CD8-positive, alpha-beta memory T cell (primary cell): ENCODE data around the gene POLQ. TPM values are rescaled to one million over a fixed set of nuclear protein-coding genes. Genes with fewer than 3 reads are reported as not detected.
"Not testable (repeated sequence)": the region's sequence is repeated elsewhere in the genome, so short reads cannot be mapped to it uniquely, and the experiment has no call there.

Experiments used
- CTCF ChIA-PET: fragments of 350-600 bp; sonication (Branson Sonifier 250); formaldehyde crosslinking; loops from one replicate; lab custom pipeline; 2021; ENCODE audit warnings: antibody characterized with exemption; lab: Charles Lee
- POLR2A ChIA-PET: fragments of 350-600 bp; sonication (Branson Sonifier 250); formaldehyde crosslinking; loops from one replicate; lab custom pipeline; 2021; ENCODE audit warnings: antibody characterized with exemption; lab: Charles Lee
- DNase-seq, 5 donors: peaks; one replicate each; pipeline versions ENCODE4 v3.0.0 to v3.0.0-alpha.2; 2020 to 2022; ENCODE audit warnings: mixed read lengths in 1 of 5
- H3K27ac ChIP-seq: one replicate; pipeline ENCODE4 v1.7.0; 2013; ENCODE audit warnings: low read depth, mild to moderate bottlenecking, low read length, moderate library complexity
- H3K27me3 ChIP-seq: 2 replicates; pipeline ENCODE4 v1.7.0; 2013; ENCODE audit warnings: low read length, mild to moderate bottlenecking; ENCODE audit not compliant: insufficient read depth, poor library complexity, severe bottlenecking
- H3K36me3 ChIP-seq: 2 replicates; pipeline ENCODE4 v1.7.0; 2013; ENCODE audit warnings: mild to moderate bottlenecking, low read length, moderate library complexity; ENCODE audit not compliant: insufficient read depth
- H3K4me1 ChIP-seq: 2 replicates; pipeline ENCODE4 v1.7.0; 2013; ENCODE audit warnings: mild to moderate bottlenecking, low read length, moderate library complexity; ENCODE audit not compliant: insufficient read depth
- H3K4me3 ChIP-seq: 2 replicates; pipeline ENCODE4 v1.7.0; 2013; ENCODE audit warnings: mild to moderate bottlenecking, low read length
- H3K9me3 ChIP-seq: 2 replicates; pipeline ENCODE4 v1.7.0; 2013; ENCODE audit warnings: mild to moderate bottlenecking, low read length
- H3K27ac Mint-ChIP-seq, 8 donors: one replicate each; pipeline ENCODE4 v1.8.0; 2020 to 2021; ENCODE audit warnings: mixed read lengths in 8 of 8, mild to moderate bottlenecking in 6 of 8, inconsistent platforms in 3 of 8, moderate library complexity in 3 of 8
- H3K27me3 Mint-ChIP-seq, 2 donors: one replicate each; pipeline ENCODE4 v1.8.0; 2020 to 2021; ENCODE audit warnings: mixed read lengths in 2 of 2, mild to moderate bottlenecking in 1 of 2, moderate library complexity in 1 of 2
- H3K36me3 Mint-ChIP-seq, 3 donors: one replicate each; pipeline ENCODE4 v1.8.0; 2020 to 2021; ENCODE audit warnings: mixed read lengths in 3 of 3, inconsistent platforms in 1 of 3, mild to moderate bottlenecking in 1 of 3
- H3K4me1 Mint-ChIP-seq, 3 donors: one replicate each; pipeline ENCODE4 v1.8.0; 2020 to 2021; ENCODE audit warnings: mixed read lengths in 3 of 3, inconsistent platforms in 1 of 3, mild to moderate bottlenecking in 1 of 3
- H3K4me3 Mint-ChIP-seq, 7 donors: one replicate each; pipeline ENCODE4 v1.8.0; 2020 to 2021; ENCODE audit warnings: mixed read lengths in 7 of 7, mild to moderate bottlenecking in 6 of 7, moderate library complexity in 4 of 7, inconsistent platforms in 2 of 7
- H3K9me3 Mint-ChIP-seq, 5 donors: one replicate each; pipeline ENCODE4 v1.8.0; 2020 to 2022; ENCODE audit warnings: mixed read lengths in 5 of 5, mild to moderate bottlenecking in 3 of 5, moderate library complexity in 2 of 5, inconsistent platforms in 1 of 5
- polyA plus RNA-seq: library from polyadenylated mRNA; unstranded; fragments of 300-500 nt; fragmentation: Illumina TruSeq; gene quantifications from one replicate; pipeline ENCODE4 v1.2.3, GENCODE V29; 2021
- total RNA-seq, 2 experiments: library from RNA; stranded (reverse); gene quantifications; one replicate each; pipeline ENCODE4 v1.2.3, GENCODE V29; 2021

POLQ gene
- total and polyA plus RNA-seq, 3 experiments from 2014 or later, result 0.05 to 12.4 (median 12.4) TPM

DNA sequence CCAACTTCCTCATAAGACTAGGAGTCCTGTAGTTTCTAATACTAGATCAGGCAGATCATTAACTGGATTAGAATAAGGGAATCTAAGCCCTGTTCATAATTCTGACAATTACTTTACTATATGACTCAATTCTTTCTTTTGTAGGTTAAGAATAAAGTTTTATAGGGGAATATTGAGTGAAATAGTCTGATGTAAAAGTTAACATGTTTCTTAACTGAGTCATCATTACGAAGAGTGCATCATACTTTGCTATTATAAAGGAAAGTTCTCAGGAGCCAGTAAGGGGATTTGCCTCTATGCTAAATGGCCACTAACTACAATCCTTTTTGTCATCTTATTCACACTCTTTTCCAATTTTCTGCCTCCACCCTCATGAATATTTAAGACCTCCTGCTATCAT lies 63.1 kb downstream of the POLQ start:
- H3K4me1 ChIP-seq, result no peaks in the 10 kb centered on the region
- Mint-ChIP-seq H3K27ac (no peak overlapping the region), H3K4me1 (no peaks in the 10 kb centered on the region), H3K4me3 (no peak overlapping the region), H3K27me3 (no peaks in the 10 kb centered on the region), H3K36me3 (no peaks in the 10 kb centered on the region), H3K9me3 (no peaks in the 10 kb centered on the region)
- DNase-seq, result no peak
- no peaks in the 10 kb centered on the region for H3K27me3 ChIP-seq
- no peak overlapping the region for H3K4me3 ChIP-seq
- POLR2A ChIA-PET, result no interaction called here
- no peaks in the 10 kb centered on the region for H3K9me3 ChIP-seq
- H3K27ac ChIP-seq, result no peak overlapping the region
- CTCF ChIA-PET, result no interaction called here
- no peaks in the 10 kb centered on the region for H3K36me3 ChIP-seq

DNA sequence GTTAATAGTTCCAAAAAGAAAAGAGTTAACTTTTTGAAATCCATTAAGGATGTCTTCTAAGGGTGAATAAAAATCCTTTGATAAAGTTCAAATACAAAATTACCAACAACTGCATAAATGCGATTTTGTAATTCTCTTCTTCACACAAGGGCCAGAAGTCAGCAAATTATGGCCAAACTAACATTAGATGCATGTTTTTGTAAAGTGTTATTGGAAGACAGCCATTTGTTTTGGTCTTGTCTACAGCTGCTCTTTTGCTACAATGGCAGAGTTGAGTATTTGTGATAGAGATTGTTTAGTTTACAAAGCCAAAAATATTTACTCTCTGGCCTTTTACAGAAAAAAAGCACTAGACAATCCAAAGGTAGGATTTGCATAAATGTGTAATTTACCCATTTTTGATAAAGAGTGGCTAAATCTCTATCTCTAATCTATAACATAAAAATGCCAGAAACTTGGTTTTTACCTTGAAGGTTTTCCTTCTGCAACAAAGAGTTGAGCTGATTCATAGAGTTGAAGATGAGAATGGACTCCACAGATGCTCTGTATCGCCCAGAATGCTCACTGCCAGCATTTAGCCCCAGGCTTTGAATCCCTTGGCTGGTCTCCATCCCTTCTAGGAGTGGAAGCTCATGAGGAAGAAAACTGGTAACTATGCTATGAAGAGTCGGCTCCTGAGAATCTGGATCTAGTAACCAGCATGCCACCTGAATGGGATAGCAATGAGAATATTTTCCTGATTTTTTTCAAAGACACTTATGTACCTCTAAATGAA lies 64.5 kb downstream of the POLQ start:
- POLR2A ChIA-PET, result no interaction called here
- Mint-ChIP-seq H3K4me1 (no peaks in the 10 kb centered on the region), H3K9me3 (no peaks in the 10 kb centered on the region), H3K27ac (no peak overlapping the region), H3K4me3 (no peak overlapping the region), H3K36me3 (no peaks in the 10 kb centered on the region), H3K27me3 (no peaks in the 10 kb centered on the region)
- no peak for DNase-seq
- no peaks in the 10 kb centered on the region for H3K9me3 ChIP-seq
- H3K36me3 ChIP-seq, result no peaks in the 10 kb centered on the region
- no peaks in the 10 kb centered on the region for H3K27me3 ChIP-seq
- H3K4me1 ChIP-seq, result no peaks in the 10 kb centered on the region
- no peak overlapping the region for H3K4me3 ChIP-seq
- CTCF ChIA-PET, result no interaction called here
- H3K27ac ChIP-seq, result no peak overlapping the region

- no peaks in the 10 kb centered on the region for H3K4me1 Mint-ChIP-seq
- H3K36me3 ChIP-seq, result no peaks in the 10 kb centered on the region
- H3K36me3 Mint-ChIP-seq, result no peaks in the 10 kb centered on the region
These were observed 68.2 kb downstream of the POLQ start for GRCh38 chr3:121477589-121477988.

DNA sequence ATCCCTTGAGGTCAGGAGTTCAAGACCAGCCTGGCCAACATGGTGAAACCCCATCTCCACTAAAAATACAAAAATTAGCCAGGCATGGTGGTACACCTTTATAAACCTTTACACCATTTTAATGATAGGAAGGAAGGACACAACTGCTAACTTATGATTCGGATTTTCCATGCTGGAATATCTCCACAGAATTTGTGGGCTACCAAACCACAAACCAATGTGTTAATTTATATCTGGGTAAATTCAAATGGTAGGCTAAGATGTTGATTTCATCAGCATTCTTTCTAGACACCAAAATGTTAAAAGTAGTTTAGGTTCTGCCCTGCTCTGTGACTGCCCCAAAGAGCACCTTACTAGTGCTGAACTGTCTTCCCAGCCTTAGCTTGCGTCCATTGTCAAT lies 72.8 kb downstream of the POLQ start:
- H3K9me3 Mint-ChIP-seq, result no peaks in the 10 kb centered on the region
- Histone ChIP-seq H3K27me3 (no peaks in the 10 kb centered on the region), H3K4me1 (no peaks in the 10 kb centered on the region), H3K36me3 (no peaks in the 10 kb centered on the region), H3K9me3 (no peaks in the 10 kb centered on the region), H3K4me3 (no peak overlapping the region), H3K27ac (no peak overlapping the region)
- no peaks in the 10 kb centered on the region for H3K4me1 Mint-ChIP-seq
- no peaks in the 10 kb centered on the region for H3K36me3 Mint-ChIP-seq
- CTCF ChIA-PET, result no interaction called here
- POLR2A ChIA-PET, result no interaction called here
- no peak for DNase-seq
- H3K27ac Mint-ChIP-seq, result peak overlapping the region in 2 of 8 donors; percentile 20 to 56
- no peak overlapping the region for H3K4me3 Mint-ChIP-seq
- no peaks in the 10 kb centered on the region for H3K27me3 Mint-ChIP-seq

More at GRCh38 chr3:121477589-121477988, 68.2 kb downstream of the POLQ start:
- no peak overlapping the region for H3K4me3 ChIP-seq
- DNase-seq, result no peak
- H3K27ac ChIP-seq, result no peak overlapping the region
- H3K9me3 ChIP-seq, result no peaks in the 10 kb centered on the region
- POLR2A ChIA-PET, result no interaction called here
- no peak overlapping the region for H3K4me3 Mint-ChIP-seq
- H3K4me1 ChIP-seq, result no peaks in the 10 kb centered on the region
- no peaks in the 10 kb centered on the region for H3K27me3 ChIP-seq
- CTCF ChIA-PET, result no interaction called here
- H3K27me3 Mint-ChIP-seq, result no peaks in the 10 kb centered on the region
- no peaks in the 10 kb centered on the region for H3K9me3 Mint-ChIP-seq
- H3K27ac Mint-ChIP-seq, result no peak overlapping the region

DNA sequence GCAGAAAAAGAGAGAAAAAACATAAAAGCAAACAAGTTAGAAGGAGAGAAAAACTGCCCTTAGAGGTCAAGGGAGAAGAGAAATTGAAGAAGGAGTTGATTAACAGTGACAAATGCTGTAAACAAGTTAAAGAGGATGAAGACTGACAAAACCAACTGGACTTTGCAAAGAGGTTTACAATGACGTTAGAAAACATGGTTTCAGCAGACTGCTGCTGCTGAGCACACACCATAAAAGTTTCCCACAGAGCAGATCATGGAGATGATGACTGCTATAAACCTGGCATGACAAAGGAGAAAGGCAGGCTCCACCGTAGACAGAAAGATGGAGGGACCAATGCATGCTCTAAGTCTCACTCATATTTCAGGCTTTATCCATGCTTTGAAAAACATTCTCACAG lies 78.7 kb downstream of the POLQ start:
- CTCF ChIA-PET, result no interaction called here
- Mint-ChIP-seq H3K27me3 (no peaks in the 10 kb centered on the region), H3K27ac (no peak overlapping the region), H3K36me3 (no peaks in the 10 kb centered on the region), H3K4me3 (no peak overlapping the region), H3K4me1 (peaks cover 0 to 4% (median 0%) of the 10 kb centered on the region in 3 donors), H3K9me3 (no peaks in the 10 kb centered on the region)
- no peaks in the 10 kb centered on the region for H3K4me1 ChIP-seq
- no peak for DNase-seq
- POLR2A ChIA-PET, result no interaction called here
- H3K36me3 ChIP-seq, result no peaks in the 10 kb centered on the region
- no peaks in the 10 kb centered on the region for H3K27me3 ChIP-seq
- no peaks in the 10 kb centered on the region for H3K9me3 ChIP-seq
- H3K4me3 ChIP-seq, result no peak overlapping the region
- H3K27ac ChIP-seq, result no peak overlapping the region

GRCh38 chr3:121463745-121464144 lies 82.0 kb downstream of the POLQ start:
- no peak overlapping the region for H3K4me3 Mint-ChIP-seq
- peaks cover 0 to 4% (median 0%) of the 10 kb centered on the region in 3 donors for H3K4me1 Mint-ChIP-seq
- no peaks in the 10 kb centered on the region for H3K4me1 ChIP-seq
- no peak for DNase-seq
- no peak overlapping the region for H3K27ac Mint-ChIP-seq
- no peaks in the 10 kb centered on the region for H3K36me3 Mint-ChIP-seq
- H3K27me3 ChIP-seq, result no peaks in the 10 kb centered on the region
- H3K9me3 ChIP-seq, result no peaks in the 10 kb centered on the region
- no peak overlapping the region for H3K27ac ChIP-seq
- ChIA-PET CTCF (no interaction called here), POLR2A (no interaction called here)
- no peaks in the 10 kb centered on the region for H3K27me3 Mint-ChIP-seq
- H3K9me3 Mint-ChIP-seq, result no peaks in the 10 kb centered on the region
- H3K4me3 ChIP-seq, result no peak overlapping the region
- no peaks in the 10 kb centered on the region for H3K36me3 ChIP-seq

GRCh38 chr3:121462565-121462964 lies 83.2 kb downstream of the POLQ start:
- no peaks in the 10 kb centered on the region for H3K36me3 Mint-ChIP-seq
- no peaks in the 10 kb centered on the region for H3K36me3 ChIP-seq
- H3K27ac Mint-ChIP-seq, result no peak overlapping the region

GRCh38 chr3:121451752-121452151 lies 94.0 kb downstream of the POLQ start:
- H3K27ac Mint-ChIP-seq, DNase-seq, H3K27ac ChIP-seq, H3K4me3 ChIP-seq, CTCF ChIA-PET, POLR2A ChIA-PET, H3K27me3 ChIP-seq, H3K9me3 Mint-ChIP-seq, H3K9me3 ChIP-seq, H3K36me3 Mint-ChIP-seq, H3K36me3 ChIP-seq, H3K4me1 Mint-ChIP-seq, H3K4me1 ChIP-seq, H3K27me3 Mint-ChIP-seq, H3K4me3 Mint-ChIP-seq: not testable (repeated sequence)

More at GRCh38 chr3:121462565-121462964, 83.2 kb downstream of the POLQ start:
- Histone ChIP-seq H3K4me3 (no peak overlapping the region), H3K27ac (no peak overlapping the region), H3K9me3 (no peaks in the 10 kb centered on the region), H3K27me3 (no peaks in the 10 kb centered on the region), H3K4me1 (no peaks in the 10 kb centered on the region)
- DNase-seq, result no peak
- H3K4me3 Mint-ChIP-seq, result no peak overlapping the region
- peaks cover 0 to 4% (median 0%) of the 10 kb centered on the region in 3 donors for H3K4me1 Mint-ChIP-seq
- no peaks in the 10 kb centered on the region for H3K9me3 Mint-ChIP-seq
- no peaks in the 10 kb centered on the region for H3K27me3 Mint-ChIP-seq
- CTCF ChIA-PET, result no interaction called here
- POLR2A ChIA-PET, result no interaction called here
